A673 (cell line): Measurements from ENCODE around the gene H2BK1. TPM values are rescaled to one million over a fixed set of nuclear protein-coding genes. Genes with fewer than 3 reads are reported as not detected.
A peak's percentile ranks its signal among the peaks of the same experiment; 100 is the strongest.

ENCODE experiments used
- BruUV-seq: library from RNA; stranded (reverse); fragments of 400-500 nt; replicated peaks from 2 replicates; lab custom pipeline; 2021; lab: Mats Ljungman, UMichigan
- CTCF ChIA-PET: fragments of 300-600 bp; sonication (Branson Sonifier 250); formaldehyde crosslinking; loops from one replicate; lab custom pipeline; 2022; ENCODE audit warnings: antibody characterized with exemption; lab: Charles Lee
- POLR2A ChIA-PET: fragments of 300-600 bp; sonication (Branson Sonifier 250); formaldehyde crosslinking; loops from one replicate; lab custom pipeline; 2022; ENCODE audit warnings: antibody characterized with exemption; ENCODE audit not compliant: low non-redundant PET; lab: Charles Lee
- DNase-seq: peaks from one replicate; pipeline ENCODE4 v3.0.0-alpha.2; 2015; ENCODE audit warnings: low spot score
- H3K27ac ChIP-seq: fragments of 200-600 bp; sonication (generic); 2 replicates; pipeline ENCODE4 v1.5.1; 2016; ENCODE audit warnings: mixed run types, low read depth, mild to moderate bottlenecking, mixed read lengths, antibody characterized with exemption, low read length; ENCODE audit not compliant: poor library complexity, severe bottlenecking
- H3K27me3 ChIP-seq: fragments of 200-600 bp; sonication (generic); replicated peaks from 2 replicates; pipeline ENCODE4 v1.6.1; 2017; ENCODE audit warnings: mixed run types, low read depth, mild to moderate bottlenecking, mixed read lengths, antibody characterized with exemption, low read length; ENCODE audit not compliant: insufficient read depth, poor library complexity
- H3K36me3 ChIP-seq: fragments of 200-600 bp; sonication (generic); 2 replicates; pipeline ENCODE4 v1.6.1; 2016; ENCODE audit warnings: mixed run types, mild to moderate bottlenecking, mixed read lengths, antibody characterized with exemption, low read length; ENCODE audit not compliant: insufficient read depth, poor library complexity, severe bottlenecking
- H3K4me1 ChIP-seq: fragments of 200-600 bp; sonication (generic); 2 replicates; pipeline ENCODE4 v1.6.1; 2017; ENCODE audit warnings: mixed run types, mild to moderate bottlenecking, mixed read lengths, antibody characterized with exemption, low read length; ENCODE audit not compliant: insufficient read depth, poor library complexity, severe bottlenecking
- H3K4me3 ChIP-seq: fragments of 200-600 bp; sonication (generic); 2 replicates; pipeline ENCODE4 v1.5.1; 2016; ENCODE audit warnings: low read depth, mixed run types, mild to moderate bottlenecking, mixed read lengths, low read length; ENCODE audit not compliant: poor library complexity, severe bottlenecking
- H3K9me3 ChIP-seq: fragments of 200-600 bp; sonication (generic); 2 replicates; pipeline ENCODE4 v1.6.1; 2016; ENCODE audit warnings: mixed run types, low read depth, mild to moderate bottlenecking, mixed read lengths, antibody characterized with exemption, low read length; ENCODE audit not compliant: poor library complexity, severe bottlenecking
- CTCF ChIP-seq: fragments of 300-800, 200-600 bp; sonication (generic); conservative IDR thresholded peaks from 2 replicates; pipeline ENCODE4 v1.5.1; 2017; ENCODE audit warnings: low read depth, mild to moderate bottlenecking, antibody characterized with exemption, low read length, moderate library complexity, mixed read lengths
- EZH2 ChIP-seq: fragments of 200-600 bp; sonication (generic); IDR thresholded peaks from 2 replicates; pipeline ENCODE4 v1.6.1; 2017; ENCODE audit warnings: borderline replicate concordance, low read depth, mild to moderate bottlenecking, mixed read lengths, antibody characterized with exemption, low read length; ENCODE audit not compliant: poor library complexity, severe bottlenecking
- intact Hi-C: fragments of 100-400 bp; cut with micrococcal nuclease; formaldehyde crosslinking; loops from one replicate; pipeline ENCODE4 v1.10.0; 2022; ENCODE audit not compliant: unreplicated experiment
- total RNA-seq: library from RNA; stranded (reverse); gene quantifications from 2 replicates; pipeline ENCODE4 v1.2.3, GENCODE V29; 2021

Gene H2BK1
- total RNA-seq, 1 experiment from 2014 or later = not detected

DNA sequence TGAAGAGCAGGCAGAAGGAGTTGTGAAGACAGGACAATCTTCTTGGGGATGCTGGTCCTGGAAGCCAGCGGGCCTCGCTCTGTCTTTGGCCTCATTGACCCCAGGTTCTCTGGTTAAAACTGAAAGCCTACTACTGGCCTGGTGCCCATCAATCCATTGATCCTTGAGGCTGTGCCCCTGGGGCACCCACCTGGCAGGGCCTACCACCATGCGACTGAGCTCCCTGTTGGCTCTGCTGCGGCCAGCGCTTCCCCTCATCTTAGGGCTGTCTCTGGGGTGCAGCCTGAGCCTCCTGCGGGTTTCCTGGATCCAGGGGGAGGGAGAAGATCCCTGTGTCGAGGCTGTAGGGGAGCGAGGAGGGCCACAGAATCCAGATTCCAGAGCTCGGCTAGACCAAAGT is 23.5 kb upstream of the H2BK1 start:
- TF ChIP-seq EZH2 (no peak), CTCF (no peak)
- intact Hi-C loops = loop anchor here (5.0 kb wide), 1 partner anchor 177 kb away; the partner anchor contains the start of genes CDK5 and SLC4A2
- no peak overlapping the region for H3K27ac ChIP-seq
- H3K36me3 ChIP-seq = peaks cover 37% of the 10 kb centered on the region
- no peaks in the 10 kb centered on the region for H3K9me3 ChIP-seq
- peaks cover 12% of the 10 kb centered on the region for H3K4me1 ChIP-seq
- no peaks in the 10 kb centered on the region for H3K27me3 ChIP-seq
- ChIA-PET POLR2A (no interaction called here), CTCF (no interaction called here)
- peak overlapping the region; percentile 100 for H3K4me3 ChIP-seq
- DNase-seq = no peak
- no TSS peak for BruUV-seq

DNA sequence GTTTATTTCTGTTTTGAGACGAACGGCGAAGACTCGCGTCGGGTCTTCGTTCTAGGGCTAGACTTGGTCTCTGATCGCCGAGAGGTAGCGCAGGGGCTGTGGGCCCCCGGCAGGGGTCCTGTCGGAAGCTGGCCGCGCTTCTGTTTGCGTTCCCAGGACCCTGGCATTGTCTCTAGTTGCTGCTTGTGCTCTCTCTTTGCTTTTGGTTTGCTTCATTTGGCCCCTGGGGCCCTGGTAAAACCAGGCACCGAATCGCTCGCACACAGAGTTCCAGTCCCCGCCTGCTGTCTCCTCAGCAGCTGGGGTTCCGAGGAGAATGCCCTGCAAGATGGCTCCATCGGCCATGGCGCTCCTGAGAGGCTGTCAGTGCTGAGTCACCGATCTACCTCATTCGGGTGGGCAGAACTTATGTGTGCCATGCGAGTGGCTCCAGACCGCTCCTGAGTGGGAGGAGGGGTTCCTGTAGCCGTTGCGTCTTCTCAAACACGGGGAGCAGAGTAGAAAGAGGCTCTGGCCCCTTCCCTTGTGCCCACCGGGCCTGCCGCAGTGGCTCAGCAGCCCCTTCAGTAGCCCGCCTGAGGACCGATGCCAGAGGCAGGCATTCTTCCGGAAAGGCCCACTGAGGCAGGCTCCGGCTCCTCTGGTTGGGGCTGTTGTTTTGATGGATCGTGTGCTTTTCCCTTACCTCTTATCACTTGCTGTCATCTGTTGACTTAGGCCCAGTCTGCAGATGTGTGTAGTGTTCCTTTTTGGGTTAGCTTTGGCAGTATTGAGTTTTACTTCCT is 22.8 kb upstream of the H2BK1 start:
- TF ChIP-seq CTCF (no peak), EZH2 (no peak)

DNA sequence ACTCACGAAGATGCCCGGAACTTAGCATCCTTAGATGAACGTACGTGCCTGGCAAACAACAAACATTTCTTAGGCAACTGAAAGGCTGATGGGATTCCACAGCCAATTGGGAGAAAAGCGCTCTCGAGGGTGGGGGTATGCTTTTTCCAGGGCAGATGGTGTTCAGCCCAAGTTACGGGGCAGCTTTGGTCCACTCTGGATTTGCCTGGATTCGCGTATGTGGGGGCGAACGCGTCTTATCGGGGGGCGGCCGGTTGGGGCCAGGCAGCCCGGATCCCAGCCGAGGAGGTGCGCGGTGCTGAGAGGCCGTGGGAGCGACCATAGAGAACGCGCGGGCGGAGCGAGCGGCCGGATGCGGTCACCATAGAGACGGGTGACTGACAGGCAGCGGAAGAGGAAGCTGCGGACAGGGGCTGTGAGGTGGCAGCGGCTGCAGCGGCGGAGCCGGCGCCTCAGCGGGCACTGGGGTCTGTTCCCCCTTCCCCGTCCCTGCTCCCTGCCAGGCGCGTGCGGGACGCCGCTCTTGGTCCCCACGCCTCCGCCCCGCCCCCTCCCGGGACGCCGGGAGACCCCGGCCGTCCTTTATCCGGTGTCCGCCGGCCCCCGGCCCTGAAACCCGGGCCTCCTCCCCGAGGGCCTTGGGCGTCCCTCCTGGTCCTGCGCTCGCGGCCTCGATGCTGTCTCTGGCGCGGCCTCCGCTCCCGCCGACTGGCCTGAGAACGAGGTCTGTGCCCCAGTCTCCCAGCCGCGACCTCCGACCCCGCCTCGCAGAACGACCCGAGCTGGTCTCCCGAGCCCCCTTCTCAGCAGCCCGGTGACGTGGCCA is 22.0 kb upstream of the H2BK1 start, which contains the start of gene CHPF2:
Gene CHPF2, plus strand, starts transcription at position 393 of the 826 bp plus-strand sequence. CDS start 1,529 bp downstream, outside the sequence.
- intact Hi-C loops = loop anchor here (5.0 kb wide), 1 partner anchor 175 kb away; the partner anchor contains the start of genes CDK5 and SLC4A2
- TF ChIP-seq EZH2 = no peak
- DNase-seq = peak; percentile 91
- H3K4me1 ChIP-seq = peaks cover 18% of the 10 kb centered on the region
- POLR2A ChIA-PET = no interaction called here
- peak within 1 kb of the TSS; percentile 100 for H3K4me3 ChIP-seq
- BruUV-seq = no TSS peak
- H3K27ac ChIP-seq = peak within 1 kb of the TSS; percentile 80
- CTCF ChIA-PET = interaction anchor here (1.8 kb wide), 1 partner anchor 12 kb away, joined by 5 read pairs; no protein-coding TSS in a partner anchor
- H3K36me3 ChIP-seq = peaks cover 22% of the 10 kb centered on the region
- H3K27me3 ChIP-seq = no peaks in the 10 kb centered on the region
- H3K9me3 ChIP-seq = no peaks in the 10 kb centered on the region

More for the DNA sequence above, 22.8 kb upstream of the H2BK1 start:
- H3K9me3 ChIP-seq = no peaks in the 10 kb centered on the region
- POLR2A ChIA-PET = no interaction called here
- peak overlapping the region; percentile 80 for H3K27ac ChIP-seq
- H3K27me3 ChIP-seq = no peaks in the 10 kb centered on the region
- H3K4me3 ChIP-seq = peak overlapping the region; percentile 100
- H3K36me3 ChIP-seq = peaks cover 30% of the 10 kb centered on the region
- CTCF ChIA-PET = interaction anchor here (1.8 kb wide), 1 partner anchor 11 kb away, joined by 5 read pairs; no protein-coding TSS in a partner anchor
- DNase-seq = peak; percentile 40
- intact Hi-C loops = loop anchor here (5.0 kb wide), 1 partner anchor 176 kb away; the partner anchor contains the start of genes CDK5 and SLC4A2
- H3K4me1 ChIP-seq = peaks cover 13% of the 10 kb centered on the region
- BruUV-seq = no TSS peak
